Stomach (tissue), 4 donors: ENCODE measurements around the gene AAMP.

Experiments
- EP300 ChIP-seq: sonication (generic); formaldehyde crosslinking; IDR thresholded peaks from one replicate; pipeline ENCODE4 v1.6.1; 2017; ENCODE audit warnings: antibody characterized with exemption
- POLR2A ChIP-seq, 4 donors: fragments of 450-650 bp; IDR thresholded peaks; one replicate each; pipeline ENCODE4 v1.6.1; 2016; ENCODE audit warnings: antibody characterized with exemption in 4 of 4, control low read depth in 2 of 4, mild to moderate bottlenecking in 1 of 4, moderate library complexity in 1 of 4
- POLR2AphosphoS5 ChIP-seq, 3 donors: sonication (generic); formaldehyde crosslinking; IDR thresholded peaks; one replicate each; pipeline ENCODE4 v1.6.1; 2016; ENCODE audit warnings: antibody characterized with exemption in 3 of 3
- TF ChIP-seq, protein P1 (sequence below), 7 experiments: fragments of 450-650 bp in 4 of 7; fragments of 200-600 bp in 3 of 7; sonication (generic) in 3 of 7; IDR thresholded peaks; one replicate each; pipeline ENCODE4 v1.5.1; 2016 to 2019; ENCODE audit warnings: antibody characterized with exemption in 7 of 7, control low read depth in 2 of 7, mild to moderate bottlenecking in 1 of 7

DNA sequence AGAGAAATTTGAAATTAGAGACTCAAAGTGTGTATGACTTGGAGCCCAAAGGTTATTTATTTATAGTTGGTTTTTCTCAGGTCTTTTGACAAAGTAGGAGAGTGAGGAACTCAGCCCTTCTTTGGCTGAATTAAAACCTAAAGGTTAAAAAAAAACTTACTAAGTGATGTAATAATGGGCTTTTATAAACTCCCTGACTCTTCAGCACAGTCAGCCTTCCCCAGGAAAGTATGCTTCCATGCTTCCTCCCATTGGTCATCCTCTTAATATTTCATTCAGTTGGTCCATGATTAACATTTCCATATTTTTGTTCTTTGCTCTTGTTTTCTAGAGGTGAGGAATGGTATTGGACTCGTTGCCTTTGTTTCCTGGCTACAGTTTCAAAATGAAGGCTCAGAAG is 45.8 kb downstream of the AAMP start:
- TF ChIP-seq, protein P1, sequence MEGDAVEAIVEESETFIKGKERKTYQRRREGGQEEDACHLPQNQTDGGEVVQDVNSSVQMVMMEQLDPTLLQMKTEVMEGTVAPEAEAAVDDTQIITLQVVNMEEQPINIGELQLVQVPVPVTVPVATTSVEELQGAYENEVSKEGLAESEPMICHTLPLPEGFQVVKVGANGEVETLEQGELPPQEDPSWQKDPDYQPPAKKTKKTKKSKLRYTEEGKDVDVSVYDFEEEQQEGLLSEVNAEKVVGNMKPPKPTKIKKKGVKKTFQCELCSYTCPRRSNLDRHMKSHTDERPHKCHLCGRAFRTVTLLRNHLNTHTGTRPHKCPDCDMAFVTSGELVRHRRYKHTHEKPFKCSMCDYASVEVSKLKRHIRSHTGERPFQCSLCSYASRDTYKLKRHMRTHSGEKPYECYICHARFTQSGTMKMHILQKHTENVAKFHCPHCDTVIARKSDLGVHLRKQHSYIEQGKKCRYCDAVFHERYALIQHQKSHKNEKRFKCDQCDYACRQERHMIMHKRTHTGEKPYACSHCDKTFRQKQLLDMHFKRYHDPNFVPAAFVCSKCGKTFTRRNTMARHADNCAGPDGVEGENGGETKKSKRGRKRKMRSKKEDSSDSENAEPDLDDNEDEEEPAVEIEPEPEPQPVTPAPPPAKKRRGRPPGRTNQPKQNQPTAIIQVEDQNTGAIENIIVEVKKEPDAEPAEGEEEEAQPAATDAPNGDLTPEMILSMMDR (IDR thresholded peaks at IDR 0.05): no peak
- TF ChIP-seq POLR2A (IDR thresholded peaks at IDR 0.05) (no peak), POLR2AphosphoS5 (IDR thresholded peaks at IDR 0.05) (no peak), EP300 (no peak)
